Central memory CD8-positive, alpha-beta T cell (primary cell): ENCODE data around the gene GPALPP1.
"Not testable (repeated sequence)": the region's sequence is repeated elsewhere in the genome, so short reads cannot be mapped to it uniquely, and the experiment has no call there.

Source experiments
- ATAC-seq: fragments of 150-1000 bp; cut with Tn5 transposase; replicated peaks from 2 replicates; pipeline ENCODE4 v1.10.0; 2022; ENCODE audit warnings: mild to moderate bottlenecking, moderate FRiP score, moderate number of reproducible peaks; ENCODE audit not compliant: poor library complexity, severe bottlenecking; ENCODE audit errors: extremely low read depth
- DNase-seq, 2 donors: peaks; one replicate each; pipeline ENCODE4 v3.0.0; 2021; ENCODE audit warnings: low spot score in 2 of 2
- H3K27ac Mint-ChIP-seq: one replicate; pipeline ENCODE4 v1.8.0; 2022; ENCODE audit warnings: low read depth, mild to moderate bottlenecking, moderate library complexity, mixed read lengths
- H3K27me3 Mint-ChIP-seq: one replicate; pipeline ENCODE4 v1.8.0; 2022; ENCODE audit warnings: mixed read lengths
- H3K36me3 Mint-ChIP-seq: one replicate; pipeline ENCODE4 v1.8.0; 2022; ENCODE audit warnings: mild to moderate bottlenecking, moderate library complexity, mixed read lengths; ENCODE audit not compliant: insufficient read depth
- H3K4me1 Mint-ChIP-seq: one replicate; pipeline ENCODE4 v1.8.0; 2022; ENCODE audit warnings: mixed read lengths
- H3K4me3 Mint-ChIP-seq: one replicate; pipeline ENCODE4 v1.8.0; 2022; ENCODE audit warnings: mild to moderate bottlenecking, moderate library complexity, mixed read lengths
- H3K9me3 Mint-ChIP-seq: one replicate; pipeline ENCODE4 v1.8.0; 2022; ENCODE audit warnings: mixed read lengths

The GPALPP1 gene

DNA sequence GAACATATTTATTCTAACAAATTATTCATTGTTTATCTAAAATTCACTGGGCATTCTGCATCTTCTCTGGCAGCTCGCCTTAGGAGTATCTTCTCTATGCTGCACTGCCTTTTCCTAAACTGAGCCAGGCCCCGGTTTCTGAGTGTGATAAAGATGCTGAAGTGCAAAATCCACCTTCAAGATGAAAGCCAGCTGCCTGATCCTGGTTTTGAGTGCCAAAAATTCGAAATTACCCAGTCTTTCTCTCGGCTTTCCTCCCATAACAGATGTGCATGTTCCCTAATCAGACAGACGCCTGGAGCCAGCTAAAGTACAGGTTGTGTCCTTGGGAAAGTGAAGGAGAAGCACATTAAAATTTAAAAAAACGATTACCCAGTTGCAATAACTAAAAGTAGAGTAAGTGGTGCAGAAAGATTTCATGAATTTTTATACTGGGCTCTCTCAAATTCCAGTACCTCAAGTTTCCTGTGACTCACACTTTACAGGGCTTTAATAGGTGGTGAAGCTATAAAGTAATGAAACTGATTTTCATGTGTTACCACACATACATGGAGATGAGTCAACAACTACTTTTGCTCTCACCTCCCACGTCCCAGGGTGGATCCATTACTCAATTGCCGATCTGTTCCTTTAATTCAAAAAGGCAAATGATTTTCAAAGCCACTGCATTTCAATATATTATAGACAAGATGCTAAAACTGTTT lies 66.0 kb downstream of the GPALPP1 start:
- no peak overlapping the region for H3K27ac Mint-ChIP-seq
- no peaks in the 10 kb centered on the region for H3K36me3 Mint-ChIP-seq
- no peak overlapping the region for H3K4me3 Mint-ChIP-seq
- peaks cover 16% of the 10 kb centered on the region for H3K27me3 Mint-ChIP-seq
- peaks cover 7% of the 10 kb centered on the region for H3K4me1 Mint-ChIP-seq
- no peaks in the 10 kb centered on the region for H3K9me3 Mint-ChIP-seq
- DNase-seq: no peak
- no peak for ATAC-seq

DNA sequence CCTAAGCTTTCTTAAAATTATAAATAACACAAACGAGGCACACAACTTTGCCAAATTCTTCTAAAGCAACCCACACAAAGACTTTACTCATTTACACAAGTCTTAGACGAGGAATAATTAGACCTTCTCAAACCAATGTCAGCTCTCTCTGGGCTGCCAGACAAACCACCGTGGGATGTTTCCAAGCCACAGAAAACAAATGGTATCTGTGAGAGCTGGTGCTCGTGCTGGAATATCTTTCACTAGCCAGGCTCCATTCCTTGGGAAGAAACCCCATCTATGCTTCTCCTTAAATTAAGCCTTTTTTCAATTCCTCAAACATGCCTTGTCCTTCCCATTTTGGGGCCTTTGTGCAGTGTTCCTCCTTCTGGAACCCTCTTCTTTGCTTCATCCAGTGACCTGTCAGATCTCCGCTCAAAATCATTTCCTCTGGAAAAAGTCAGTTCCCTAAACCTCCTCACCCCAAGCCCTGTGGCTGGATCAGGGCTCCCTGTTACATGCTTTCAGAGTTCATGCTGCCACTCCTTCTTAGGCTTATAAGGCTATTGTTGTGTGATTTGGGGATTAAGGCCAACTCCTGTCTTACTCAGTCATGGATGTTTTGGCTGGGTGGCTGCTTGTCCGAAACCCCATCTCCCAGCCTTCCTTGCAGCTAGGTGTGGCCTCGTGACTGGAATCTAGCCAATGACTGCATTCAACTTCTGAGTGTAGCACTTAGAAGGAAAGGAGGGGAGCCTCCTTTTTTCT lies 66.7 kb downstream of the GPALPP1 start:
- Mint-ChIP-seq H3K9me3 (no peaks in the 10 kb centered on the region), H3K27me3 (peaks cover 23% of the 10 kb centered on the region), H3K27ac (no peak overlapping the region), H3K4me3 (no peak overlapping the region), H3K36me3 (no peaks in the 10 kb centered on the region), H3K4me1 (peaks cover 7% of the 10 kb centered on the region)
- DNase-seq: no peak
- ATAC-seq: no peak

GRCh38 chr13:45060062-45060461 lies 70.7 kb downstream of the GPALPP1 start:
- ATAC-seq: no peak
- no peak for DNase-seq
- no peaks in the 10 kb centered on the region for H3K9me3 Mint-ChIP-seq
- peaks cover 29% of the 10 kb centered on the region for H3K27me3 Mint-ChIP-seq
- peaks cover 7% of the 10 kb centered on the region for H3K4me1 Mint-ChIP-seq
- no peaks in the 10 kb centered on the region for H3K36me3 Mint-ChIP-seq
- H3K27ac Mint-ChIP-seq: no peak overlapping the region
- H3K4me3 Mint-ChIP-seq: no peak overlapping the region

- ATAC-seq (no peak), DNase-seq (no peak)
- no peaks in the 10 kb centered on the region for H3K4me1 Mint-ChIP-seq
- H3K27ac Mint-ChIP-seq: no peak overlapping the region
- H3K9me3 Mint-ChIP-seq: no peaks in the 10 kb centered on the region
- H3K36me3 Mint-ChIP-seq: no peaks in the 10 kb centered on the region
- H3K27me3 Mint-ChIP-seq: peaks cover 44% of the 10 kb centered on the region
- no peak overlapping the region for H3K4me3 Mint-ChIP-seq
Measured at GRCh38 chr13:45063261-45063860, 74.0 kb downstream of the GPALPP1 start.

GRCh38 chr13:45063889-45064288 lies 74.6 kb downstream of the GPALPP1 start:
- H3K4me3 Mint-ChIP-seq, H3K36me3 Mint-ChIP-seq, H3K9me3 Mint-ChIP-seq, ATAC-seq, DNase-seq, H3K4me1 Mint-ChIP-seq, H3K27ac Mint-ChIP-seq: not testable (repeated sequence)
- H3K27me3 Mint-ChIP-seq: peaks cover 47% of the 10 kb centered on the region

DNA sequence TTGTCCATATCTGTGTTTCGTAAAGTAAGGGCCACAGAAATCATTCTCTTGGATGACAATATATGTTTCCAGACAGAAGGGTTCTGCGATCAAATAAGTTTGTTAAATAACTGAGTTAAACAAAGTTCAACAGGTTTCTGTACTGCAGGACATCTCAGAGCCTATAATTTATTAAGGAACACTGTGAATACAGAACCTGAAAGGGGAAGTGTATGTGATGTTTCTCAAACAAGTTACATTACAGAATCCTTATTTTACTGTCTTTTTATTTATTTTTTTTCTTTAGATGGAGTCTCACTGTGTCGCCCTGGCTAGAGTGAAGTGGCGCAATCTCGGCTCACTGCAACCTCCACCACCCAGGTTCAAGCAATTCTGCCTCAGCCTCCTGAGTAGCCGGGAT lies 75.6 kb downstream of the GPALPP1 start:
- Mint-ChIP-seq H3K27ac (no peak overlapping the region), H3K36me3 (no peaks in the 10 kb centered on the region)

DNA sequence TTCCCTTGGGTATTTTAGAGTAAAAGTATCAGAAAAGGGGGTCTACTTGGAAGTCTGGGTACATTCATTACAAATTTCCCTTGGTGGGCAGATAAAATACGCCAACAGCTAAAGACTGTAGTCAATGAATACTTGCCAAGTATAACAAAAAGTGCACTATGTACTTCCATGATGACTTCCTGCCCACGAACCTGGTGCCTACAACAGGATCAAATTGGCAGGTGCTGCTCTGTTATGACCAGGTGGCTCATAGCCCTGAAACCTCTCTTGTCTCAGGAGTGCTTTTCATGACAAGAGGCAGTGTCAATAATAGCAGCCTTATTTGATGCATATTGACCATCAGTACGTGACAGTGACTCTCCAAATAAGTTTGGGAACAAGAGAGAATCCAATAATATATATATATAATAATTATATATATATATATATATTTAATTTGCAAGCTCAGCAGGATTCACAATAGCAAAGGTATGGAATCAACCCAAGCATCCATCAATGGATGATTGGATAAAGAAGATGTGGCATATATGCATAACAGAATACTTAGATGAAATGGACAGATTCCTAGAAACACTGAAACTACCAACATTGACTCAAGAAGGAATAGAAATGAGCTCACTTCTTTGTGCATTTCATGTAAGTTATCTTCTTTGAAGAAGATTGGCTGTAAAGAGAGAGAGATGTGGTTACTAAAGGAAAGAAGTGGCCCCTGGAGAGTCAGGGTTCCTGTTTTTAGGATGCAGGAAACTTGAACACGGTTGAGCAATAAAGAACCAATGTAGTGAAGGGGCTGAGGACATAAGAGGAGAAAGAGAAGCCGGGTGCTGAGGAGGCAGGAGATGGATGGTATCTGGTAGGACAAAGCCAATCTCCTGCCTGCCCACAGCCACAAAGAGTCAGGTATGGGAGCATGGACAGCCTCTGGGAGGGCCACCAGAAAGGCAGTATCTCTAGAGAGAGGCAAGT lies 79.0 kb downstream of the GPALPP1 start:
- Mint-ChIP-seq H3K36me3 (no peaks in the 10 kb centered on the region), H3K27ac (no peak overlapping the region), H3K4me1 (no peaks in the 10 kb centered on the region), H3K27me3 (peaks cover 27% of the 10 kb centered on the region), H3K9me3 (no peaks in the 10 kb centered on the region), H3K4me3 (no peak overlapping the region)
- ATAC-seq (no peak), DNase-seq (no peak)

More for the DNA sequence above, 75.6 kb downstream of the GPALPP1 start:
- ATAC-seq (no peak), DNase-seq (no peak)
- no peaks in the 10 kb centered on the region for H3K9me3 Mint-ChIP-seq
- no peak overlapping the region for H3K4me3 Mint-ChIP-seq
- no peaks in the 10 kb centered on the region for H3K4me1 Mint-ChIP-seq
- H3K27me3 Mint-ChIP-seq: peaks cover 44% of the 10 kb centered on the region

DNA sequence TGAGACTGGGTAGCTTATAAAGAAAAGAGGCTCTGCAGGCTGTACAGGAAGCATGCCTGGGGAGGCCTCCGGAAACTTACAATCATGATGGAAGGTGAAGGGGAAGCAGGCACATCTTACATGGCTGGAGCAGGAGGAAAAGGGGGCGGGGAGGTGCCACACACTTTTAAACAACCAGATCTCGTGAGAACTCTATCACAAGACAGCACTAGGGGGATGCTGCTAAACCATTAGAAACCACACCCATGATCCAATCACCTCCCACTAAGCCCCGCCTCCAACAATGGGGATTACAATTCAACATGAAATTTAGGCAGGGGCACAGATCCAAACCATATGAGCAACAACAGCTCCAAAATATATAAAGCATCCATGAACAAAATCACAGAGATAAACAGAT lies 84.5 kb downstream of the GPALPP1 start:
- no peak for DNase-seq
- Mint-ChIP-seq H3K27me3 (peaks cover 27% of the 10 kb centered on the region), H3K4me3 (no peak overlapping the region), H3K4me1 (peaks cover 10% of the 10 kb centered on the region), H3K9me3 (no peaks in the 10 kb centered on the region), H3K27ac (no peak overlapping the region), H3K36me3 (peaks cover 3% of the 10 kb centered on the region)
- ATAC-seq: no peak

DNA sequence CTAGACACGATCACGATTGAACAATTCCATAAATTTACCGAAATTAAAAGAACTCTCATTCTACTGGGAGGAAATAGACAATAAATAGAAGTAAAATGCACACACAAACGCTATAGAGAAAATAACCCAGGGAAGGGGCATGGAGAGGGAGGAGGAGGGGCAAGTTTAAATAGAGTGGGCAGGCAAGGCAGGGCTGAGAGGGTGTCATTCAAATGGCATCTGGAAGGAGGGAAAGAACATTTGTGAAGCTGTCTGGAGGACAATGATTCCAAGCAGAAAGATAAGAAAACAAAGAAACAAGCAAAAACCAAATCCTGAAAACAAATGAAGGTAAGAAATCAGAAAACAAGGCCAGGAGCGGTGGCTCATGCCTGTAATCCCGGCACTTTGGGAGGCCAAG lies 85.4 kb downstream of the GPALPP1 start:
- ATAC-seq: no peak
- no peaks in the 10 kb centered on the region for H3K9me3 Mint-ChIP-seq
- peaks cover 3% of the 10 kb centered on the region for H3K36me3 Mint-ChIP-seq
- H3K4me1 Mint-ChIP-seq: peaks cover 10% of the 10 kb centered on the region
- H3K27ac Mint-ChIP-seq: no peak overlapping the region
- DNase-seq: no peak
- H3K4me3 Mint-ChIP-seq: no peak overlapping the region
- peaks cover 19% of the 10 kb centered on the region for H3K27me3 Mint-ChIP-seq

DNA sequence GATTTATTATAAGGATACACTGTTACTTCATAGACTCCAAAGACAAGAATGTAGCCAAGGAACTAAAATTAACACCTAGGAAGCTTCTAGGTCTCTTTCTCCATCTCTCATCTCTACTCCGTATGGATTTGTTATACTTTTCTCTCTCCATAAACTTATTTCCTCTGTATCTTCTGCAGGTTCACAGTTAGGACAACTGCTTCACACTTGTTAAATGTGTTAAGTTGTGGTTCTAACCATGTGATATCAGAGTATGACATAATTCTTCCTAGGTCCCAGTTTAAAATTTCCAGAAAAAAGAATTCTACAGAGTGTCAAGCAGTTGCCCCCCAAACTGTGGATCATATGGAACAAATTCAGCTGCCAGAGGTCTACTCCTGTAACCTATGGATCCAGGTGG lies 88.7 kb downstream of the GPALPP1 start:
- Mint-ChIP-seq H3K27me3 (peaks cover 19% of the 10 kb centered on the region), H3K9me3 (no peaks in the 10 kb centered on the region), H3K27ac (no peak overlapping the region), H3K36me3 (peaks cover 3% of the 10 kb centered on the region), H3K4me1 (peaks cover 10% of the 10 kb centered on the region), H3K4me3 (no peak overlapping the region)
- DNase-seq (no peak), ATAC-seq (no peak)
